Activated CD4-positive, alpha-beta T cell treated with anti-CD3 and anti-CD28 coated beads, Interleukin-2, amount 50 U/mL, for 4 hours (primary cell): ENCODE data around the gene REV1.
"Not testable (repeated sequence)": the region's sequence is repeated elsewhere in the genome, so short reads cannot be mapped to it uniquely, and the experiment has no call there.

Experiments
- DNase-seq, 2 experiments: peaks; one replicate each; pipeline ENCODE4 v3.0.0-alpha.2; 2020

The REV1 gene

DNA sequence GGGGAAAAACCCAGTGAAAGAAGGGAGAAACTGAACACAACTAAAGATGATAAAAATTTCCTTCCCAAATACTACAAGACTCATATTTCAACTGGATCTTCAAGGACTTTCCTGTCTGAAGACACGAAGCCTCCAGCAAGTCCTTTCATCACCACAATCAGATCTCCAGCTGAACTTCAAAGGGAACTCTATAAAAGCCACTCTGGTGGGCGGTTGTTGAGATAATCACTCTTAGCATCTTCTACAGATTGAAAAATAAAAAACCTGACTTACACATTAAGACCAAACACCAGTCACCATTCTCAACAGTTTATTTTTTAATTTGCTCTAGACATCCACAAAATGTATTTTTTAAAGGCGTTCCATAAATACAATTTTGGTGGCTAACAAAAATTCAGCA is 4.4 kb downstream of the REV1 start:
- no peak for DNase-seq

DNA sequence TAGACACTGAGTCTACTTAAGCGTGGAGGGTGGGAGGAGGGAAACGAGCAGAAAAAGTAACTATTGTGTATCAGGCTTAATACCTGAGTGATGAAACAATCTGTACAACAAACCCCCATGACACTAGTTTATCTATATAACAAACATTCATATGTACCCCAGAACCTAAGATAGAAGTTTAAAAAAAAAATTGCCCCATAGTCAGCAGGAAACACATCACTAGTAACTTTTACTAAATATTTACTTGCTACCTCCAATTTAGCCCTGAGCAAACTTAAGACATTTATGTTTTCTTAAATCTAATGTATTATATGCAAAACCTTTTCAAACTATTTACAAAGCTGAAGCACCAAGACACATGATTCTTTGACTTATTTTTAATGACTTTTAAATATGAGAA is 5.6 kb downstream of the REV1 start:
- DNase-seq = no peak

DNA sequence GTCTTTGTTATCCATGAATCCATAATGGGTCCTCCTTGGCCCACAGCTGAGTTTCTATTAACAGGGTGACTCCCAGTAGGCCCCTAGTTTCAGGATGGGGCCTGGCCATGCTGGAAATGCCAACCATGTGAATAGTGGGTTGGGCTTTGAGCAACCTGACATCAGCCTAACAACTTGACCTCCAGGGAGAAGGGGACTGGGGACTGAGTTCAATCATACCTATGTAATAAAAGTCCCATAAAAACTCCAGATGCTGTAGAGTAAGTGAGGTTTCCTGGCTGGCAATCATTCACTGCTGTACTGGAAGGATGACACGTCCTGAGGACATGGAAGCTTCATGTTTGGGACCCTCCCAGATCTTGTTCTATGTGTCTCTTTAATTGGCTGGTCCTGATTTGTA is 7.9 kb downstream of the REV1 start:
- DNase-seq = no peak

DNA sequence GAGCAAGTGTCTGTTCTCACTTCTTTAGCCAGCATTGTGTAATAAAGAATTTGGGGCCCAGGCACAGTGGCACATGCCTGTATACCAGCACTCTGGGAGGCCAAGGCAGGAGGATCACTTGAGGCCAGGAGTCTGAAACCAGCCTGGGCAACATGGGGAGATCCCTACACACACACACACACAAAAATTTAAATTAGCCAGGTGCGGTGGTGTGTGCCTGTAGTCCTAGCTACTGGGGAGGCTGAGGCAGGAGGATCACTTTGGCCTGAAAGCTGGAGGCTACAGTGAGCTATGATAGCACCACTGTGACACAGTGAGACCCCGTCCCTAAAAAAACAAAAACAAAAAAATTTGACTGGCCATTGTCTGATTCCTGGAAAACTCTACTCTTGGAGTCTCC is 8.3 kb downstream of the REV1 start:
- no peak for DNase-seq

DNA sequence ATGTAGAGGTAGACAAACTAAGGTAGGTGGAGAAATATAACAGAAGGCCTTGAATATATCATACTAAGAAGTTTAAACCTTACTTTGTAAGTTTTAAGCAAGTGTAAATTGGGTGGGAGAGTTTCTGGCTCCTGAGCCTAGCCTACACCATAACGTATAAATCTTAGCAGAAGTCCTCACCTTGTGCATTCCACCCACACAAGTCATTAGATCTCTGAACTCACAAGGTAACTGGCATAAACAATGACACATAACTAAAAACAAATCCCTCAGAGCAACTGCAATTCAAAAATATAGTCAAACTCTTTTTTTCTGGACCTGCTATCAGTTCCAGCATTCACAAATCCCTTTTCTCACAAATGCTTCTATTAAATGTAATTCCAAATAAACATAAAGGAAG is 9.4 kb downstream of the REV1 start:
- DNase-seq = no peak

DNA sequence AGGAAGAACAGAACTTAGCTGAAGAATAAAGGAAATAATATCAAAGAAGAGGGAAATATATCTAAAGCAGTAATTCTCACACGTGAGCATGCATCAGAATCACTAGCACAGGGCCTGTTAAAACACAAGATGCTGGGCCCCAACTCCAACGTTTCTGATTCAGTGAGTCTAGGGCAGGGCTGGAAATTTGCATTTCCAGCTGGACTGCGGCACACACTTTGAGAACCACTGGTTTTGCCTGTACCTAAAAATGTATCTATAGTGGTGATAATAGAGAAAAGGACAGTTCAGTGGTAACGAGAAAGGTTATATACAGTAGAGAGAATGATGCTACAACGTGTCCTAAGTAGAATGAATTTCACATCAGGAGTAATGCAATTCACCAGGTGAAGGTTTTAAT is 11.2 kb downstream of the REV1 start:
- no peak for DNase-seq

DNA sequence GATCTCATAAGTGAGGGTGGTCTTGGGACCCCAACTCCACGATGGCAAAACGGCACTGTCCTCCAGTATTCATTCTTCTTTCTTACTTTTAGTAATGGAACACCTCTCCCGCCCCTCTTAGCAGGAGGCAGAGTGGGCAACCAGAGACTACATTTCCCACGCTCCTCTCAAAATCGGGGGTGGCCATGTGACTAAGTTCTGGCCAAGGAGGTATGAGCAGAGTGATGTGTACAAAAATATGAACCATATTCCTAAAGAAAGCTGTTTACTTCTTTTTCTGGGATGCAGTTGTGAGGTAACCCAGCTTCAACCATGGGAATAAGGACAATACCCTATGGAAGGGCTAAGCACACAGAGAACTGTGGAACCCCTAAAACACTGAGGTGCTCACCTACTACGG is 12.8 kb downstream of the REV1 start:
- no peak for DNase-seq

DNA sequence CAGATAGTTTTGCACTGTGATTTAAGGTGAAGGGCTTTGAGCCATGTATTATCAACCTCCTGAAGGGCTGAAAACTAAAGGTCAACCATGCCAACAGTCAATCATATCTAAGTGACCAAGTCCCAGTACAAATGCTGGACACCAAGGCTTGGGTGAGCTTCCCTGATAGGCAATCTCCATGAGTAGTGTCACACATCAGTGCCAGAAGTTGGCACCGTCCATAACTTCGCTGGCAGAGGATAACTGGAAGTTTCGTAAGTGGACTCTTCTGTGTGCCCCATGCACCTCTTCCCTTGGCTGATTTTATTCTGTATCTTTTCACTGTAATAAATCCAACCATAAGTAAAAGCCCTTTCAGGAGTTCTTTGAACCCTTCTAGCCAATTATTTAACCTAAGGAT is 13.2 kb downstream of the REV1 start:
- no peak for DNase-seq

DNA sequence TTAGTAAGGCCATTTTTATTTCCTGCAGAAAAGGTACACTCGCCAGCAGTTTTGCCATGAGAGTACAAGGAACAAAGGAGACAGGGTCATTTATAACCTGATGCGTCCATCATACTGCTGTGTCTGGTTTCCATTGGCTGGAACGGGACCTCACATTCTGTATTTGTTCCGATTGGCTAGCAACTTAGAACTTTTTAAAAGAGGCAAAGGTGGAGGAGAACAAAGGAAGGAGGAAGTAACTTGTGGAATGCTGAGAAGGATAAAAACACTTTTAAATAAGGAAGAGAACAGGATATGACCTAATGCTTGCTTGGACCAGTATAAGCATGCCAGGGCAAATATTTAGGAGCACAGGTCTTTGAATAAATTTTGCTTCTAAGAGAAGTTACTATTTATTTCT is 14.7 kb downstream of the REV1 start:
- not testable (repeated sequence) for DNase-seq

DNA sequence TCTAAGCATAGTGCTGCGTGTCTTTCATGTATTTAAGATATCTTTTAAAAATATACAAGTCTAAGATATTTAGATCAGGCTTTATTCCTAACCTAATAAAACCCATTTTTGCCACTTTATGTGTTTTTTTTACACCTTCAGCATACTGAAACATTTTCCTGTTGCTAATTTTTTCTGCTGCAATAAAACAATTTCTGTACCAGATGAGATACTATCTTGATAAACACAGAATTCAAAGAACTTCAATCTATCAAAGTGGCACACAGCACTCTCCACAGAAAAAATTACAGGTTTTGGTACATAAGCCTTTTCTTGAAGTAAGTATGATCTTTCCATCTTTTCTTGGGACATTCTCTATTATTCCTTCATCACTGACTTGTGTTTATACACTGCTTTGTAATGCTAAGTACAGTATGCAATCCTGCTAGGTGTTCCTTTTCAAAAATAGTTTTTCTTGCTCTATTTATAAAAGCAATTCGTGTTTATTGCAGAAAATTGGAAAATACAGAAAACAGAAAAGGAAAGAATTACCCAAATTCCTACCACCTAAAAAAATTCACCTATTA is 16.2 kb downstream of the REV1 start:
- DNase-seq = no peak

DNA sequence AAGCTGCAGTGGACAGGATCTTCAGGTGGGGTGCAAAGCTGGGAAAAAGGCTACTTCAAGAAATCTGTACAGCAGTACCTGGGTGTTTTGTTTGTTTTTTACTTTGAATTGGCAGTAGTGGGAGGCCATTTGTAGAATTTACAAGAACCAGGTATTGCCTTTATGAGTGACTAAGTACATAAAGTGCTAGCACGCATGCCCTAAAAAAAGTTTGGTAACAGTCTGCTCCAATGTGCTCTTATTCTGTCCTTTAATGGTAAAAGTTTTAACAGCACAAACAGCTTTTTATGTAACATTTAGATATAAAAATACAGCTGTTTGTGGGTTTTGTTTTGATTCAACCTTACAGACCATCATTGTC is 17.2 kb downstream of the REV1 start:
- DNase-seq = no peak

DNA sequence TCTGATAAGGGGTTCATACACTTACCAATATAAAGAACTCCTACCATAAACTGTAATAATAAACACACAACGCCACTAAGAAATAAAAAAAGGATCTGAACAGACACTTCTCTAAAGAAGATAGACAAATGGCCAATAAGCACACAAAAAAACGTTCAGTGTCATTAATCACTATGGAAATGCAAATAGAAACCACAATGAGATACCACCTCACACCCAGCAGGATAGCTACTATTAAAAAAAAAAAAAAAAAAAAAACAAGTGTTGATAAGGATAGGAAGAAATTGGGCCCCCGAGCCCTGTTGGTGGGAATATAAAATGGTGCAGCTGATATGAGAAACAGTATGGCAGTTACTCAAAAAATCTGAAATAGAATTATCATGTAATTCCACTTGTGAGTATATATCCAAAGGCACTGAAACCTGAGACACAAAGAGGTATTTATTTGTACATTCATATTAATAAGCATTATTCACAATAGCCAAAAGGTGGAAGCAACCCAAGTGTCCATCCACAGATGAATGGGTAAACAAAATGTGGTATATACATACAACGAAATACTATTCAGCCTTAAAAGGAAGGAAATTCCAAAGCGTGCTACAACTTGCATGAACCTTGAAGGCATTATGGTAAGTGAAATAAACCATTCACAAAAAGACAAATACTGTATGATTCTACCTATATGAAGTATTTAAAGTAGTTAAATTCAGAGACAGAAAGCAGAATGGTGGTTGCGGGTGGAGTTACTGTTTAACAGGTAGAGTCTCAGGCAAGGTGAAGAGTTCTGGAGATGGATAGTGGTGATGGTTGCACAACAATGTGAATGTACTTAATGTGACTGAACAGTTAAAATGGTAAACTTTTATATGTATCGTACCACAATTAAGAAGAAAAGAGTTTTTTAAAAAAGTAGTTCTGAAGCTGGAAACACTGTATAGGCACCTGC is 17.9 kb downstream of the REV1 start:
- DNase-seq = no peak

DNA sequence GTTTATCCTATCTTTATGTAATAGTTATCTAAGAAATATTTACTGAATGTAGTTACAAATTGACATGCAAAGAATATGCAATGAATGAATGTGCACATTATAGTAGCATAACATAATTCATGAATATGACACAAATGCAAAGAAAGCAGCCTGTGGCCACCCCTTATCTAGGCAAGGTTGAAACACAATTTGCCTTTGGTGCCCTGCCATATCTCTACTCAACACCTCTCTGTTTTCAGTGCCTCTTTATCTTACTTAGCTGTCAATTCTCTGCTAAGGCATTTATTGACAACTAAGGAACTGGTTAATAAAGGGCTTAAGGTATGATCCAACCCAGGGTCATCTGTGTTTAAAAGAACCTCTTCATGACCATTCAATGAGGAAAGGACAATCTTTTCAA is 18.9 kb downstream of the REV1 start:
- no peak for DNase-seq

DNA sequence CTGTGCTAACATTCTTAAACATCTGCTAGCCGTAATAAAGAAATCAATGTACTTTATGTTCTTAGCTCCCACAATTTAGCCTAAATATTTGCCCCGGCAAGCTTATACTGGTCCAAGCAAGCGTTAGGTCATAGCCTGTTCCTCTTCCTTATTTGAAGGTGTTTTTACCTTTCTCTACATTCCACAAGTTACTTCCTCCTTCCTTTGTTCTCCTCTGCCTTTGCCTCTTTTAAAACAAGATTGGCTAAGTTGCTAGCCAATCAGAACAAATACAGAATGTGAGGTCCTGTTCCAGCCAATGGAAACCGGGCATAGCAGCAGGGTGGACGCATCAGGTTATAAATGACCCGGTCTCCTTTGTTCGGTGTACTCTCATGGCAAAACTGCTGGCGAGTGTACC is 19.4 kb downstream of the REV1 start:
- DNase-seq = not testable (repeated sequence)

DNA sequence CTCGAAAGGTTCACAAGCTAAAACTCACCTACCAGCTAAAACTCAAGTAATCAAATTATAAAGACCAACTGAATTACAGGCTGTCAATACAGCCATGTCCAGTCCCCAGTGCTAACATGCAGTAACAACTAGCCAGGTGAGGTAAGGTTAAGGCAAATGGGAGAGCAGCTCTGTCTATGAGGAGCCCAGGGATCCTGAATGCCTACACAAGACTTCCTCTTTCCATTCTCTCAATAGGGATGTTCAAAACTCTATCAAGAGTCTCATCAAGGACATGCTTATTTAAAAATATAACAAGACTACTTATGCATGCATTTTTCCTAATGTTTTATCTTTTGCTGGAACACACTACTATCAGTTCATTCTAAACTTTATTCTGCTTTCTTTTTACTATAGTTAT is 20.4 kb downstream of the REV1 start:
- no peak for DNase-seq

DNA sequence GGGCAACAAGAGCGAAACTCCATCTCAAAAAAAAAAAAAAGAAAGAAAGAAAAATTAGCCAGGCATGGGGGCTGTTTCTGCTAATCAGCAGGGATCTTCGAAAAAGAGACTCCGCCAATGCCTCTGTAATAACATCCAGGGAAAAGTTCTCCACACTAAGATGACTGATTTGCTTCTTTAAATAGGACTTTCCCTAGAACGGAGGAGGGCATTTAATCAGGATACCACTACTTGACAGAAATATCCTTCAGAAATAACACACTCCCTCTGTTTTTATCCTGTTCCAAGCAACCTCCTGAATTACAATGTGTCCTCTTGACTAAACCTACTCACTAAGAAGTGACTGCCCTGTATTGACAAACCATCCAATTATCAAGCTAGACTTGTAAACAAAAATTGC is 21.7 kb downstream of the REV1 start:
- no peak for DNase-seq

DNA sequence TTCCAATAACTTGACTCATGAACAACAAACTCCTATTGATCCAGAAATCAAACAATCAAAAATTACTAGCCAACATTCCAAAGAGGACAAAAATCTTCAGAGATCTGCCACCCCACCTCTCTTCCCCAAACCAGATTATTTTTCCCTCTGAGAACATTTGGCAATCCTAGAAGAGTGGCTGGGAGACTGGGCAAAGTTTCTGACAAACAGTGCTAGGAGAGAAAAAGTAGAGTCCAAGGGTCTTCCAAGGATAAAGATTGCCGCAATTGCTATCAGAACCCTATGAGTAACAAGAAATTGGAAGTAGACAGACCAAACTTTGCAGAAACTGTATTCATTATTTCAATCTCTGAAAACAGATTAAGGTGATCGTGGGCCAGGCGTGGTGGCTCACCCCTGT is 22.4 kb downstream of the REV1 start:
- DNase-seq = no peak

DNA sequence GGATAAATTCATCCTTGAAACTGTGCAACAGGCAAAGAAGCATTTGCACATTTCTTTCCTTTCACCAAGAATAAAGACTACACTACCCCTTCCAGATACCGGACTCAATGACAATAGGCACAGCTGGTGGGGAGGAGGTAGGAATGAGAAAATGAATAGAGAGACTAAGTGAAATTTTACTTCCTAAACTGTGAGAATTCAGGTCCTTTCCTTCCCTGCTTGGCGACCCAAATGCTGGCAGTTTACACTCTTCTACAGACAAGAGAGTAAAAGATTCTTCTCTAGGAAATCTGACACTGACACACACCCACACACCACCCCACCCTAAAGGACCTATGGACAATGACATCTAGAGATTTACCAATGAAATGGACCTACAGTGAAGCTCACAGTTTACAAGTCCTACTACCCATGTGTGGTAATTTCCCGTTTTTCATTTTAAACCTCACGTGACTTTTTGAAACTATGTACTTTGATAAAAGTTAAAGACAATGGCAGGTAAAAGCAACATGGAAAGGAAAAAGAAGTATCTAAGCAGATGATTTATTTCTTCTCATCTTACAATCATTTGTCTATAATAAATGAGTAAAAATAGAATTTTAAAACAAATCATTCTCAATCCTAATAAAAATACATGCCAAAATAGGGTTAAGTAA is 27.9 kb downstream of the REV1 start:
- no peak for DNase-seq

DNA sequence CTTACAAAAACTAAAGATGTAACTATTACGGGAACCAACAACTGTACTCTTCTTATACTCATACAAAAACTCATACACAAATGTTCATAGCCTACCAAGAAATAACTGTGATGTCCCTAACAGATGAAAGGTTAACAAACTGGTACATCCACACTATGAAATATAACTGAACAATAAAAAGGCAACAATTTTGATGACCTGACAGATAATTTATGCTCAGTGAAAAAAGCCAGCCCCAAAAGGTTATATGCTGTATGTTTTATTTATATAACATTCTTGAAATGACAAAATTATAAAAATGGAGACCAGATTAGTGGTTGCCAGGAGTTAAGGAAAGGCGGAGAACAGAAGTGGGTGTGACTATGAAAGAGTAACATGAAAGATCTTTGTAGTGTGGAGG is 31.3 kb downstream of the REV1 start:
- DNase-seq = no peak

DNA sequence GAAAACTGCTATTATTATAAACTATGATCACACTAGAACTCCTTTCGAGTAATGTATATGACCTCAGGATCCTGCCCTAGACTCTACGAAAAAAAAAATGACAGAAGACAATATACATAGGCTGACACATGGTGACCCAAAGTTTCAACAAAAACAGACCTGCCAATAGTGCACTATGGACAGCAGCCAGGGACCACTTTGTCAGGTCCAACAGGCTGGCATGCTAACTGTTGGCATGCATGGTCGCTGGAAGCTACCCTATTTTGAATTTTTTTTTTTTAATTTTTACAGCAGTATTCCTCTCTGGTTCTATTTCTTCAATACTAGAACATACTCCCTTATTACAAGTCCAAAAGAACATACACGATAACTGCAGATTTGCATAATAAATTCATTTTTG is 38.1 kb downstream of the REV1 start:
- no peak for DNase-seq

DNA sequence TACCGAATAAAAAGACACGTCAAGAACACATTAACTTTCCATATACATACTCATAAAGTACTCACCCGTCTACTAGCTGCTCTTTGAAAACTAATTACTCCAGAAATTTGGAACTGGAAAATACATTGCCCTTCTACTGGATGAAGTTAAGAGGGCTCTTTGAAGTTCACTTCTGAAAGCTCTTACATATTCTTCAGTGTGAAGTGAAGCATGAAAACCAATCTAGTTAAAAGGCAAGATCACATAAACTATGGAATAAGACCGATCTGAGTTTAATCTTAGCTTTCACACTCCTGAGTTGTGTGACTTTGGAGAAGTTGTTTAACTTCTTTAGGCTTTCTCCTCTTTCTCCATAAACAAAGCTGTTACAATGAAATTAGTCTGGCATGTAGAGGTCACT is 38.5 kb downstream of the REV1 start:
- no peak for DNase-seq

DNA sequence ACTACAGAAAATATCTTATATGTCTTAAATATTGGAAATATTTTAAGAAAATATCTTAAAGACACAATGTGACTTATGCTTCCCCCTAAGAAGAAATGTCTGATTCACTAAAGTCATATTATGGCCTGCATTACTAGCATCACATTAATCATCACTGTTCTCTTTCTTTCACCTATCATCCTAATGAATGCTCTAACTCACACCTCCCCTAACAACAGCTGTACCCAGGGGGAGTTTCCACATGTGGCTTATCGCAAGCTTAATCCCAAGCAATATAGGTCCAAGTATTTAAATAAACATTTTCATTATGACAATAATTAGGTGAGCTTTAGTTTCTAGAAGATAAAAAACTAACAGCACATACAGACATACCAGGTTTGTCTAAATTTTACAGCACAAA is 39.6 kb downstream of the REV1 start:
- no peak for DNase-seq

DNA sequence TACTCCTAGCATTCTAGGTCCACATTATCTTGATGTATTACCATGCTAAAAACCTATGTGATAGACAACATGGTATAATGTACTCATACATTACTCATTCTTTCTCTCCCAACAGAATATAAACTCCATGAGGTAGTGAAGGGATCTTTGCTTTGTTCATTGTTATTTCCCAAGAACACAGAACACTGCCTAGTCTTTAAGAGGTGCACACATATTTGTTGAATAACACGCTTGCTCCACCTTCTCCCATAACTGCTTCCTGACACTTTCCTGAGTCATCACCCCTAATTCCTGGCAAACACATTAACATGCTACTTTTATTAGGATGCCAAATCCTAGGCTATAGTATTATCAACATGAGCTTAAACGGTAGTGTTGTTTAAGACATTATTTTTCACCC is 41.3 kb downstream of the REV1 start:
- DNase-seq = no peak

DNA sequence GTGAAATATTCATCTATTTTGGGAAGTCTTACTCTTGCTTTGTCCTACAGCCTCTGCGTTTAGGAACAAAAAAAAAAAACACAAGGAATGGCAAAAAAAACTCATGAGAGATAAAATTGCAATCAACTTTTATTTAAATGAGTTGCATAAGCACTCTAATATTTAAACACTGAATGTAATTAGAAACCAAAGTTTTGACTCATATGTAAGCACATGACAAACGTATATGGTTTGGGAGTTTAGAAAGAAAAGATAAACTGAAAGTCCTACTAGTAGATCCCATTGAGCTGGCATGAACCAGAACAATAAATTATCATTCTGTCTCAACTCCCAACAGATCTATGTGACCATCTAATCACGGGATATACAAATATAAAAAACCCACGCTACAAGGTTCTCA is 44.8 kb downstream of the REV1 start:
- DNase-seq = no peak
